ENCODE results near the gene DDX54.

DNA sequence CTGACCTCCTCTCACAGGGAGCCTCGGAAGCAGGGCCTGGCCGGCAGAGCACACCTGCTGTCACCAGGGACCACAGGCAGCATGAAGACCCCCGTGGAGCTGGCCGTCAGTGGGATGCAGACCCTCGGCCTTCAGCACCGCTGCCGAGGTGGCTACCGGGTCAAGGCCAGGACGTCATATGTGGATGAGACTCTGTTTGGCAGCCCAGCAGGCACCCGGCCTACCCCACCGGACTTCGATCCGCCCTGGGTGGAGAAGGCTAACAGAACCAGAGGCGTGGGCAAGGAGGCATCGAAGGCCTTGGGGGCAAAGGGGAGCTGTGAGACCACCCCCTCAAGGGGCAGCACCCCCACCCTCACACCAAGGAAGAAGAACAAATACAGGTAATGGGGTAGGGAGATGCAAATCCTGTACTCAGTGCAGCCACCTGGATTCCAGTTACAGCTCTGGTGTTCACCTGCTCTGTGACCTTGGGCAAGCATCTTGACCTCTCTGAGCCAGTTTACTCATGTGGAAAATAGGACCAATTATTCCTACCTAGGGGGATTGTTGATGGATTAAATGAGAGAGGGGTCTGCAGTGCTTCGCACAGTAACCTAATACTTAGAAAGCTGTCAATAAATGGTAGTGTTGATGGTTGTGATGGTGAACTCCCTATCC lies 1.5 kb upstream of the DDX54 start:
- TF ChIP-seq, protein P1, sequence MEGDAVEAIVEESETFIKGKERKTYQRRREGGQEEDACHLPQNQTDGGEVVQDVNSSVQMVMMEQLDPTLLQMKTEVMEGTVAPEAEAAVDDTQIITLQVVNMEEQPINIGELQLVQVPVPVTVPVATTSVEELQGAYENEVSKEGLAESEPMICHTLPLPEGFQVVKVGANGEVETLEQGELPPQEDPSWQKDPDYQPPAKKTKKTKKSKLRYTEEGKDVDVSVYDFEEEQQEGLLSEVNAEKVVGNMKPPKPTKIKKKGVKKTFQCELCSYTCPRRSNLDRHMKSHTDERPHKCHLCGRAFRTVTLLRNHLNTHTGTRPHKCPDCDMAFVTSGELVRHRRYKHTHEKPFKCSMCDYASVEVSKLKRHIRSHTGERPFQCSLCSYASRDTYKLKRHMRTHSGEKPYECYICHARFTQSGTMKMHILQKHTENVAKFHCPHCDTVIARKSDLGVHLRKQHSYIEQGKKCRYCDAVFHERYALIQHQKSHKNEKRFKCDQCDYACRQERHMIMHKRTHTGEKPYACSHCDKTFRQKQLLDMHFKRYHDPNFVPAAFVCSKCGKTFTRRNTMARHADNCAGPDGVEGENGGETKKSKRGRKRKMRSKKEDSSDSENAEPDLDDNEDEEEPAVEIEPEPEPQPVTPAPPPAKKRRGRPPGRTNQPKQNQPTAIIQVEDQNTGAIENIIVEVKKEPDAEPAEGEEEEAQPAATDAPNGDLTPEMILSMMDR (IDR thresholded peaks at IDR 0.05), result no peak
- no peak for TF ChIP-seq POLR2A (IDR thresholded peaks at IDR 0.05)
